ENCODE data around the gene GGCX.
"Not testable (repeated sequence)": the region's sequence is repeated elsewhere in the genome, so short reads cannot be mapped to it uniquely, and the experiment has no call there.

GGCX gene

DNA sequence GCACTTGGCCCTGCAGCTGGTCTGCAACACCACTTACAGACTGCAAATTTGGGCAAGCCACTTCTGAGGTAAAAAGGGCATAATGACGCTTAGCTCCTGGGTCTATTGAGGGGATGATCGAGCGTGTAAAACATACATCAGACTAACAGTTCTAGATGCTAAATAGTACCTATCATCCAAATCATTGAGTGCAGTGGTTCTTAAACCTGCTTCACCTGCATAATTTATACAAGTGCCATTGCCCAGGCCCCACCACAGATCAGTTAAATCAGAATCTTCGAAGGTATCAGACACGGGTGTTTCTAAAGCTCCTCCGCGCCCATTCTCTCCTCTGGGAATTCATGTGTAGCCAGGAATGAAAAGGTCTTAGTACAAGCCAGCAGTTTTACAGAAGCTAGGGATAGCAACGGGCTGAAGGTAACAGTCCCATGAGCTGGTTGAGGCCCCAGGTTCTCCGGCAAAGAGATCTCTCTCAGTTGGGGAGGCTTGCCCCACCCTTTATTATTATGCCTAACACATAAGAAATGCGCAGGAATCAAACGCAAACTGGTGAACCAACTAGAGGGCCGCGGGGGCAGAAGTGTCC is 33.5 kb upstream of the GGCX start:
- peaks cover 24% of the 10 kb centered on the region for H3K36me3 ChIP-seq (ENCODE audit: low read depth)
- no peaks in the 10 kb centered on the region for H3K9me3 ChIP-seq (ENCODE audit: severe bottlenecking)
- peak overlapping the region; percentile 70 for H3K27ac ChIP-seq (ENCODE audit: poor library complexity, severe bottlenecking)
- no peaks in the 10 kb centered on the region for H3K27me3 ChIP-seq (ENCODE audit: insufficient read depth, poor library complexity, severe bottlenecking)
- peaks cover 4% of the 10 kb centered on the region for H3K4me1 ChIP-seq (ENCODE audit: insufficient read depth, poor library complexity, severe bottlenecking)
- no peak; the same call in 2 of the 3 replicates for ATAC-seq (ENCODE audit: low read depth)
- TF ChIP-seq, protein P1, sequence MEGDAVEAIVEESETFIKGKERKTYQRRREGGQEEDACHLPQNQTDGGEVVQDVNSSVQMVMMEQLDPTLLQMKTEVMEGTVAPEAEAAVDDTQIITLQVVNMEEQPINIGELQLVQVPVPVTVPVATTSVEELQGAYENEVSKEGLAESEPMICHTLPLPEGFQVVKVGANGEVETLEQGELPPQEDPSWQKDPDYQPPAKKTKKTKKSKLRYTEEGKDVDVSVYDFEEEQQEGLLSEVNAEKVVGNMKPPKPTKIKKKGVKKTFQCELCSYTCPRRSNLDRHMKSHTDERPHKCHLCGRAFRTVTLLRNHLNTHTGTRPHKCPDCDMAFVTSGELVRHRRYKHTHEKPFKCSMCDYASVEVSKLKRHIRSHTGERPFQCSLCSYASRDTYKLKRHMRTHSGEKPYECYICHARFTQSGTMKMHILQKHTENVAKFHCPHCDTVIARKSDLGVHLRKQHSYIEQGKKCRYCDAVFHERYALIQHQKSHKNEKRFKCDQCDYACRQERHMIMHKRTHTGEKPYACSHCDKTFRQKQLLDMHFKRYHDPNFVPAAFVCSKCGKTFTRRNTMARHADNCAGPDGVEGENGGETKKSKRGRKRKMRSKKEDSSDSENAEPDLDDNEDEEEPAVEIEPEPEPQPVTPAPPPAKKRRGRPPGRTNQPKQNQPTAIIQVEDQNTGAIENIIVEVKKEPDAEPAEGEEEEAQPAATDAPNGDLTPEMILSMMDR (IDR thresholded peaks at IDR 0.05; ENCODE audit: poor library complexity, severe bottlenecking) = no peak
- peak overlapping the region; percentile 63 for H3K4me3 ChIP-seq (ENCODE audit: severe bottlenecking)
- DNase-seq (ENCODE audit: low spot score) = no peak

DNA sequence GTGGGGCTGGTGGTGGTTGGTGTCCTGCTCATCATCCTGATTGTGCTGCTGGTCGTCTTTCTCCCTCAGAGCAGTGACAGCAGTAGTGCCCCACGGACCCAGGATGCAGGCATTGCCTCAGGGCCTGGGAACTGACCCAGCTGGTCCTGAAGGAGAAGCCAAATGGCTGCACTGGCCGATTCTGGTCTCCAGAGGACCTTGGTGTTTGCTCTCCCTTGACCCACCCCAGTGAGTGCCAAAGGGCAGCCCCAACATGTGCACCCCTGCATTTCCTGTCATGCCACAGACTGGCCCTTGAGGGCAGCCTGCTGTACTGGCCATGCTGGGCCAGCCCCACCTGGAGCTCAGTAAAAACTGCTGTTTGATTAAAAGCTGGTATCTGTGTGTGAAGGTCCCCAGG is 31.7 kb upstream of the GGCX start:
- H3K36me3 ChIP-seq (ENCODE audit: low read depth) = peaks cover 17% of the 10 kb centered on the region
- TF ChIP-seq, protein P1 (IDR thresholded peaks at IDR 0.05; ENCODE audit: poor library complexity, severe bottlenecking) = no peak
- ATAC-seq (ENCODE audit: low read depth) (no peak), DNase-seq (ENCODE audit: low spot score) (no peak)
- peaks cover 4% of the 10 kb centered on the region for H3K4me1 ChIP-seq (ENCODE audit: insufficient read depth, poor library complexity, severe bottlenecking)
- H3K4me3 ChIP-seq (ENCODE audit: severe bottlenecking) = no peak overlapping the region
- H3K27me3 ChIP-seq (ENCODE audit: insufficient read depth, poor library complexity, severe bottlenecking) = no peaks in the 10 kb centered on the region
- H3K27ac ChIP-seq (ENCODE audit: poor library complexity, severe bottlenecking) = no peak overlapping the region
- no peaks in the 10 kb centered on the region for H3K9me3 ChIP-seq (ENCODE audit: severe bottlenecking)

DNA sequence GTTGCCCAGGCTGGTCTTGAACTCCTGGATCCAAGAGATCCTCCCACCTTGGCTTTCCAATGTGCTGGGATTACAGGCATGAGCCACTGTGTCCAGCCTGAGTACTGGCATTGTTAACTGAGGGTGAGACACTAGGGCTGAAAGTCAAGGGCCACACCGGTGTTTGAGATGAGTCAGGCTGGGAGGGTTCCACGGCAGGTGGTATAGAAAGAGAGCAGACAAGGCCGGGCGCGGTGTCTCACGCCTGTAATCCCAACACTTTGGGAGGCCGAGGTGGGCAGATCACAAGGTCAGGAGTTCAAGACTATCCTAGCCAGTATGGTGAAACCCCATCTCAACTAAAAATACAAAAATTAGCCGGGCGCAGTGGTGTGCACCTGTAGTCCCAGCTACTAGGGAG is 31.0 kb upstream of the GGCX start:
- ATAC-seq (ENCODE audit: low read depth); H3K27ac ChIP-seq (ENCODE audit: poor library complexity, severe bottlenecking); DNase-seq (ENCODE audit: low spot score); H3K9me3 ChIP-seq (ENCODE audit: severe bottlenecking); H3K4me1 ChIP-seq (ENCODE audit: insufficient read depth, poor library complexity, severe bottlenecking); H3K36me3 ChIP-seq (ENCODE audit: low read depth); H3K27me3 ChIP-seq (ENCODE audit: insufficient read depth, poor library complexity, severe bottlenecking); H3K4me3 ChIP-seq (ENCODE audit: severe bottlenecking): not testable (repeated sequence)

DNA sequence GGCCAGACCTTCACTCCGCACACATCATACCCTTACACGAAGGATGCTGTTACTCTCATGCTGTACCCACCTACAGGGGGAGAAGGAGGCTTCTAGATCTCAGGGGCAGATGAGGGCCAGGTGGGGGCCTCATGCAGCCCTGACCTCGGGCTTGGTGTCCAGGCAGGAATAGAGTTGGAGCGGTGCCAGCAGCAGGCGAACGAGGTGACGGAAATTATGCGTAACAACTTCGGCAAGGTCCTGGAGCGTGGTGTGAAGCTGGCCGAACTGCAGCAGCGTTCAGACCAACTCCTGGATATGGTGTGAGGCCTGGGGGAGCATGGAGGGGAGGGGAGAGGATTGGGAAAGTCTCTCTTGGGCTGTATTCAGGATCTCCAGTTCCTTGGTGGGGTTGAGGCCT is 30.3 kb upstream of the GGCX start:
- Histone ChIP-seq H3K27me3 (ENCODE audit: insufficient read depth, poor library complexity, severe bottlenecking) (no peaks in the 10 kb centered on the region), H3K27ac (ENCODE audit: poor library complexity, severe bottlenecking) (no peak overlapping the region), H3K9me3 (ENCODE audit: severe bottlenecking) (no peaks in the 10 kb centered on the region), H3K4me3 (ENCODE audit: severe bottlenecking) (no peak overlapping the region), H3K4me1 (ENCODE audit: insufficient read depth, poor library complexity, severe bottlenecking) (peaks cover 4% of the 10 kb centered on the region), H3K36me3 (ENCODE audit: low read depth) (peaks cover 2% of the 10 kb centered on the region)
- TF ChIP-seq, protein P1 (IDR thresholded peaks at IDR 0.05; ENCODE audit: poor library complexity, severe bottlenecking) = no peak
- DNase-seq (ENCODE audit: low spot score) = no peak
- no peak for ATAC-seq (ENCODE audit: low read depth)

DNA sequence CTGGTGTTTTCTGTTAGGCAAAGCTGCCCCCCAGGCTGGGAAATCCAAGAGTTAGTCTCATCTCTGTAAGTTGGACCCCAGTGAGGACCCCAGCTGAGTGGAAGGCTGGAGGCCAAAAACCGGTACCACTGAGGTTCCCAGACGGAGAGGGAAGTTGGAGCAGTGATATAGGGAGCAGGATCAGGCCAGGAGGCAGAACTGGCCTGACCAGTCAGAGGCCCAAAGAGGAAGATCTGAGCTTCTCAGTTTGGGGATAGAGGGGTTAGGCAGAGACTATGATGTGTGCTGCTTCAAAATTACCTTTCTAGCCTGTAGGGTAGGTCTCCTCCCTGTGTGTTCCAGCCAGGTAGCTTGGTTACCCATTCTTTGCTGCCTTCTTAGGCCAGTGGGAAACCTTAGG is 29.7 kb upstream of the GGCX start:
- TF ChIP-seq, protein P1 (IDR thresholded peaks at IDR 0.05; ENCODE audit: poor library complexity, severe bottlenecking) = no peak
- ATAC-seq (ENCODE audit: low read depth) = no peak
- Histone ChIP-seq H3K4me3 (ENCODE audit: severe bottlenecking) (no peak overlapping the region), H3K36me3 (ENCODE audit: low read depth) (no peaks in the 10 kb centered on the region), H3K27me3 (ENCODE audit: insufficient read depth, poor library complexity, severe bottlenecking) (no peaks in the 10 kb centered on the region), H3K9me3 (ENCODE audit: severe bottlenecking) (no peaks in the 10 kb centered on the region), H3K4me1 (ENCODE audit: insufficient read depth, poor library complexity, severe bottlenecking) (peaks cover 6% of the 10 kb centered on the region), H3K27ac (ENCODE audit: poor library complexity, severe bottlenecking) (no peak overlapping the region)
- no peak for DNase-seq (ENCODE audit: low spot score)

Measured in RWPE2 (cell line).